Vagina (tissue), 2 donors: ENCODE results near the gene MIEN1. TPM values are rescaled to one million over a fixed set of nuclear protein-coding genes. Genes with fewer than 3 reads are reported as not detected.
A peak's percentile ranks its signal among the peaks of the same experiment; 100 is the strongest.

Source experiments
- DNase-seq, 2 donors: peaks; one replicate each; pipeline ENCODE4 v3.0.0-alpha.2; 2017; ENCODE audit errors: extremely low spot score in 2 of 2
- H3K27ac ChIP-seq: fragments of 200-600 bp; sonication (generic); one replicate; pipeline ENCODE4 v1.5.1; 2019
- H3K27me3 ChIP-seq: fragments of 200-600 bp; sonication (generic); one replicate; pipeline ENCODE4 v1.5.1; 2019
- H3K36me3 ChIP-seq, 2 donors: fragments of 200-600 bp; sonication (generic); one replicate each; pipeline ENCODE4 v1.5.1; 2017 to 2019
- H3K4me1 ChIP-seq: fragments of 200-600 bp; sonication (generic); one replicate; pipeline ENCODE4 v1.5.1; 2019
- H3K4me3 ChIP-seq, 2 donors: fragments of 200-600 bp; sonication (generic); 1 replicate in 1 of 2; 2 replicates in 1 of 2; pipeline ENCODE4 v1.5.1; 2016 to 2019
- H3K9me3 ChIP-seq: fragments of 200-600 bp; sonication (generic); one replicate; pipeline ENCODE4 v1.5.1; 2019
- POLR2A ChIP-seq, 2 donors: fragments of 450-650 bp; IDR thresholded peaks; one replicate each; pipeline ENCODE4 v1.6.1; 2017; ENCODE audit warnings: antibody characterized with exemption in 2 of 2, mild to moderate bottlenecking in 2 of 2, moderate library complexity in 2 of 2
- POLR2AphosphoS5 ChIP-seq, 2 donors: sonication (generic); formaldehyde crosslinking; IDR thresholded peaks; one replicate each; pipeline ENCODE4 v1.9.0; 2017; ENCODE audit warnings: antibody characterized with exemption in 2 of 2, mild to moderate bottlenecking in 2 of 2, low read depth in 1 of 2; ENCODE audit not compliant: insufficient read depth in 1 of 2
- intact Hi-C: fragments of 100-400 bp; cut with DNase I; formaldehyde crosslinking; loops from one replicate; pipeline ENCODE4 v1.15.1; 2023
- total RNA-seq: library from RNA; depleted of rRNA; stranded (reverse); fragments of >200 nt; gene quantifications from one replicate; pipeline ENCODE4 v1.2.3, GENCODE V29; 2016
- TF ChIP-seq, protein P1 (sequence below), 3 experiments: fragments of 450-650 bp in 2 of 3; fragments of 200-600 bp in 1 of 3; sonication (generic) in 1 of 3; IDR thresholded peaks; one replicate each; pipeline ENCODE4 v1.5.1; 2017 to 2019; ENCODE audit warnings: antibody characterized with exemption in 3 of 3, mild to moderate bottlenecking in 2 of 3, moderate library complexity in 2 of 3

The MIEN1 gene
- total RNA-seq, 1 donor from 2014 or later, result 74.2 TPM

- intact Hi-C loops, result no loop called here
- TF ChIP-seq POLR2AphosphoS5 (IDR thresholded peaks at IDR 0.05; ENCODE audit: insufficient read depth in 1 of 2, low read depth in 1 of 2) (no peak), POLR2A (IDR thresholded peaks at IDR 0.05) (no peak)
- TF ChIP-seq, protein P1, sequence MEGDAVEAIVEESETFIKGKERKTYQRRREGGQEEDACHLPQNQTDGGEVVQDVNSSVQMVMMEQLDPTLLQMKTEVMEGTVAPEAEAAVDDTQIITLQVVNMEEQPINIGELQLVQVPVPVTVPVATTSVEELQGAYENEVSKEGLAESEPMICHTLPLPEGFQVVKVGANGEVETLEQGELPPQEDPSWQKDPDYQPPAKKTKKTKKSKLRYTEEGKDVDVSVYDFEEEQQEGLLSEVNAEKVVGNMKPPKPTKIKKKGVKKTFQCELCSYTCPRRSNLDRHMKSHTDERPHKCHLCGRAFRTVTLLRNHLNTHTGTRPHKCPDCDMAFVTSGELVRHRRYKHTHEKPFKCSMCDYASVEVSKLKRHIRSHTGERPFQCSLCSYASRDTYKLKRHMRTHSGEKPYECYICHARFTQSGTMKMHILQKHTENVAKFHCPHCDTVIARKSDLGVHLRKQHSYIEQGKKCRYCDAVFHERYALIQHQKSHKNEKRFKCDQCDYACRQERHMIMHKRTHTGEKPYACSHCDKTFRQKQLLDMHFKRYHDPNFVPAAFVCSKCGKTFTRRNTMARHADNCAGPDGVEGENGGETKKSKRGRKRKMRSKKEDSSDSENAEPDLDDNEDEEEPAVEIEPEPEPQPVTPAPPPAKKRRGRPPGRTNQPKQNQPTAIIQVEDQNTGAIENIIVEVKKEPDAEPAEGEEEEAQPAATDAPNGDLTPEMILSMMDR (IDR thresholded peaks at IDR 0.05), result no peak
- Histone ChIP-seq H3K36me3 (no peaks in the 10 kb centered on the region), H3K27me3 (no peaks in the 10 kb centered on the region), H3K27ac (peak overlapping the region; percentile 95), H3K4me1 (peaks cover 47% of the 10 kb centered on the region), H3K9me3 (no peaks in the 10 kb centered on the region), H3K4me3 (peak overlapping the region; percentile 29 to 48)
- no peak for DNase-seq
Observed at GRCh38 chr17:39738568-39738901, 8.2 kb upstream of the MIEN1 start.

DNA sequence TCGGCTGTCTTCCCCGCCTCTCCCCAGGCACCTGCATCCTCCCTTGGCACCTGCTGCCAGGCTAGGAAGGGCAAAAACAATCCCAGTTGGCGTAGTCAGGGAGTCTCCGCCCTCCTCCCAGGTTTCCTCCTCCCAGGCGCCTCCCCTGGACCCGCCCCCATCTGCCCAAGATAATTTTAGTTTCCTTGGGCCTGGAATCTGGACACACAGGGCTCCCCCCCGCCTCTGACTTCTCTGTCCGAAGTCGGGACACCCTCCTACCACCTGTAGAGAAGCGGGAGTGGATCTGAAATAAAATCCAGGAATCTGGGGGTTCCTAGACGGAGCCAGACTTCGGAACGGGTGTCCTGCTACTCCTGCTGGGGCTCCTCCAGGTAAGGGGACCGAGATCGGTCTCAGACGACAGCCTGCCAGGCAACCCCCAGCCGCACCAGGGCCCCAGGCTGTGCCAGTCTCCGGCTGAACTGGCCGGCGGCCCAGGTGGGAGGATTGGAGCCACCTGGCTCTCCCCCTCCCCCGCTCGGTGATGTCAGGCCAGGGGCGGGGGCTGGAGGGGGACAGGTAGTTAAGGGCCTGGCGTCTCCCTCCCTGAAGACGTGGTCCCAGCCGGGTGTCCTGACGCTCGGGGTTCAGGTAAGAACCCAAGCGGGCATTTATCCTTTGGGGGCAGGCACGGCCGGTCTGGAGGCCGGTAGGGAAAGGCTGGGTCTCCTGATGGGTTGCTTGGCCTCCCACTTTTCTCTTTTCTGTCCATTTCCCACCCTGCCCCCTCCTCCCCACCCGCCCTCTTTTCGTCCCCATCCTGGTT lies 7.6 kb upstream of the MIEN1 start, which contains the start of gene GRB7:
GRB7 (plus strand) TSS at position 179 of the 808 bp plus-strand sequence. CDS start 4,364 bp downstream, outside the sequence.
- peaks cover 47% of the 10 kb centered on the region for H3K4me1 ChIP-seq
- peak within 1 kb of the TSS; percentile 95 for H3K27ac ChIP-seq
- H3K4me3 ChIP-seq, result peak within 1 kb of the TSS; percentile 29 to 48
- DNase-seq, result no peak
- TF ChIP-seq POLR2A (IDR thresholded peaks at IDR 0.05) (no peak), POLR2AphosphoS5 (IDR thresholded peaks at IDR 0.05; ENCODE audit: insufficient read depth in 1 of 2, low read depth in 1 of 2) (peak in 1 of 2 donors; percentile 56)
- TF ChIP-seq, protein P1 (IDR thresholded peaks at IDR 0.05), result no peak
- no peaks in the 10 kb centered on the region for H3K9me3 ChIP-seq
- no peaks in the 10 kb centered on the region for H3K27me3 ChIP-seq
- no peaks in the 10 kb centered on the region for H3K36me3 ChIP-seq
- intact Hi-C loops, result no loop called here

DNA sequence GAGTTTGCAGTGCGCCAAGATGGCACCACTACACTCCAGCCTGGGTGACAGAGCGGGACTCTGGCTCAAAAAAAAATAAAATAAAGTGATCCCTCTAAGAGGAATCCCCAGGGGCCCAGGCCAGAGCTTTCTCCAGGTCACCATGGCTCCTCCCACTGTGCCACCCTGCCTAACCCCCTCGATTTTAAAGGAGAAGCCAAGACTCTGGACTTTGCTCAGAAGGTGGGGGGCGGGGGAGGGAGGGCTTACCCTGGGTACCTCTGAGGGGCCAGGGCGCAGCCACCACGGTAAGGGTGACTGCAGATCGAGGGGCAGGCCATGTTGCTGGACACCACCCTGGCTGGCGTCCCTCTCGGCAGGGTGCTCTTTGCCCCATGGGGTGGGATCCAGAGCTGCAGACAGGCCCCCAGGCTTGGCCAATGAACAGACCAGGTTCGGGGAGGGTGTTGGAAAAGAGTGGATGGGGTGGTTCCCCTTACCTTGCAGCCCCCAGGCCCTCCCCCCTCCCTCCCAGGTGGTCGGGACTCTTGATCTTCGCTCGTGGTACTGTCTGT lies 7.0 kb upstream of the MIEN1 start:
- TF ChIP-seq POLR2AphosphoS5 (IDR thresholded peaks at IDR 0.05; ENCODE audit: insufficient read depth in 1 of 2, low read depth in 1 of 2), result no peak
- TF ChIP-seq POLR2A (IDR thresholded peaks at IDR 0.05), result no peak
- TF ChIP-seq, protein P1 (IDR thresholded peaks at IDR 0.05), result no peak
- no peaks in the 10 kb centered on the region for H3K27me3 ChIP-seq
- no peak overlapping the region for H3K27ac ChIP-seq
- intact Hi-C loops, result no loop called here
- H3K9me3 ChIP-seq, result no peaks in the 10 kb centered on the region
- no peaks in the 10 kb centered on the region for H3K36me3 ChIP-seq
- peak overlapping the region in 1 of 2 donors; percentile 48 for H3K4me3 ChIP-seq
- DNase-seq, result no peak
- peaks cover 47% of the 10 kb centered on the region for H3K4me1 ChIP-seq

- TF ChIP-seq POLR2A (IDR thresholded peaks at IDR 0.05) (no peak), POLR2AphosphoS5 (IDR thresholded peaks at IDR 0.05; ENCODE audit: insufficient read depth in 1 of 2, low read depth in 1 of 2) (no peak)
- TF ChIP-seq, protein P1 (IDR thresholded peaks at IDR 0.05), result no peak
- Histone ChIP-seq H3K9me3 (no peaks in the 10 kb centered on the region), H3K4me3 (no peak overlapping the region), H3K4me1 (peaks cover 47% of the 10 kb centered on the region), H3K27ac (no peak overlapping the region), H3K36me3 (no peaks in the 10 kb centered on the region), H3K27me3 (no peaks in the 10 kb centered on the region)
- intact Hi-C loops, result no loop called here
- DNase-seq, result no peak
Observed at GRCh38 chr17:39736319-39737165, 6.2 kb upstream of the MIEN1 start.
